Measurements from ENCODE around the gene CCL1. TPM values are rescaled to one million over a fixed set of nuclear protein-coding genes. Genes with fewer than 3 reads are reported as not detected.

Gene CCL1
- total RNA-seq, 1 donor from 2014 or later = not detected

DNA sequence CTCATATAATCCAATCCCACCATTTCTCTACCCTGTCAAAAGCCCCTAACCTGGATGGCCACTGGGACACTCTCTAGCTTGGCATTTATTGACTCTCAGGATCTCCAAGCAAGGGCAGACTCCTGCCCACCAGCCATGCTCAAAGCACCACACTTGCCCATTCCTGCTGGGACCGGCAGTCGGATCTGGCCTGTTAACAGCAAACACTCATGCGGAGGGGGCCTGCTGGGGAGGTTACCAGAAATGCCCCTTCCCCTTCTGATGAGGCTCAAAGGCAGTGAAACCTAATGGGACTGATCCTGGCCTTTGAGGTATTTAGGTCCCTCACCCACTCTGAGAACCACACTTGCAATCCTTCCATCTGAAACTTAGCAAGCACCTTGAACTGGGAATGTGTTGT lies 6.5 kb upstream of the CCL1 start:
- H3K36me3 ChIP-seq (ENCODE audit: insufficient read depth, low read length) = no peaks in the 10 kb centered on the region
- FAIRE-seq = no peak
- H2AFZ ChIP-seq (ENCODE audit: low read depth, low read length) = no peak overlapping the region
- no peak overlapping the region for H3K27ac ChIP-seq (ENCODE audit: low read depth, low read length)
- peaks cover 18% of the 10 kb centered on the region for H3K4me1 Mint-ChIP-seq (ENCODE audit: low read depth, unreplicated experiment)
- H3K4me3 Mint-ChIP-seq (ENCODE audit: unreplicated experiment) = no peak overlapping the region
- no peak for TF ChIP-seq EZH2 (IDR thresholded peaks at IDR 0.05; ENCODE audit: insufficient read depth, low read length)
- TF ChIP-seq, protein P1, sequence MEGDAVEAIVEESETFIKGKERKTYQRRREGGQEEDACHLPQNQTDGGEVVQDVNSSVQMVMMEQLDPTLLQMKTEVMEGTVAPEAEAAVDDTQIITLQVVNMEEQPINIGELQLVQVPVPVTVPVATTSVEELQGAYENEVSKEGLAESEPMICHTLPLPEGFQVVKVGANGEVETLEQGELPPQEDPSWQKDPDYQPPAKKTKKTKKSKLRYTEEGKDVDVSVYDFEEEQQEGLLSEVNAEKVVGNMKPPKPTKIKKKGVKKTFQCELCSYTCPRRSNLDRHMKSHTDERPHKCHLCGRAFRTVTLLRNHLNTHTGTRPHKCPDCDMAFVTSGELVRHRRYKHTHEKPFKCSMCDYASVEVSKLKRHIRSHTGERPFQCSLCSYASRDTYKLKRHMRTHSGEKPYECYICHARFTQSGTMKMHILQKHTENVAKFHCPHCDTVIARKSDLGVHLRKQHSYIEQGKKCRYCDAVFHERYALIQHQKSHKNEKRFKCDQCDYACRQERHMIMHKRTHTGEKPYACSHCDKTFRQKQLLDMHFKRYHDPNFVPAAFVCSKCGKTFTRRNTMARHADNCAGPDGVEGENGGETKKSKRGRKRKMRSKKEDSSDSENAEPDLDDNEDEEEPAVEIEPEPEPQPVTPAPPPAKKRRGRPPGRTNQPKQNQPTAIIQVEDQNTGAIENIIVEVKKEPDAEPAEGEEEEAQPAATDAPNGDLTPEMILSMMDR (IDR thresholded peaks at IDR 0.05; ENCODE audit: insufficient read depth, low read depth, low read length) = no peak
- H3K4me3 ChIP-seq (ENCODE audit: insufficient read depth, low read depth, low read length) = no peak overlapping the region
- DNase-seq (ENCODE audit: low read depth) = no peak
- peaks cover 19% of the 10 kb centered on the region for H3K27me3 Mint-ChIP-seq (ENCODE audit: low read depth, unreplicated experiment)
- no peaks in the 10 kb centered on the region for H3K4me1 ChIP-seq (ENCODE audit: insufficient read depth, low read length)
- no peak overlapping the region for H3K9ac ChIP-seq (ENCODE audit: low read length)
- no peaks in the 10 kb centered on the region for H4K20me1 ChIP-seq (ENCODE audit: insufficient read depth, low read length)
- no peaks in the 10 kb centered on the region for H3K27me3 ChIP-seq (ENCODE audit: insufficient read depth, low read length)
- H3K9me3 ChIP-seq (ENCODE audit: insufficient read depth, low read depth, low read length) = no peaks in the 10 kb centered on the region
- H3K79me2 ChIP-seq (ENCODE audit: insufficient read depth, low read length) = no peaks in the 10 kb centered on the region
- no peak overlapping the region for H3K4me2 ChIP-seq (ENCODE audit: low read length)
- no peaks in the 10 kb centered on the region for H3K36me3 Mint-ChIP-seq (ENCODE audit: low read depth, unreplicated experiment)
- no peaks in the 10 kb centered on the region for H3K9me3 Mint-ChIP-seq (ENCODE audit: unreplicated experiment)
- no peak overlapping the region for H3K27ac Mint-ChIP-seq (ENCODE audit: unreplicated experiment)

DNA sequence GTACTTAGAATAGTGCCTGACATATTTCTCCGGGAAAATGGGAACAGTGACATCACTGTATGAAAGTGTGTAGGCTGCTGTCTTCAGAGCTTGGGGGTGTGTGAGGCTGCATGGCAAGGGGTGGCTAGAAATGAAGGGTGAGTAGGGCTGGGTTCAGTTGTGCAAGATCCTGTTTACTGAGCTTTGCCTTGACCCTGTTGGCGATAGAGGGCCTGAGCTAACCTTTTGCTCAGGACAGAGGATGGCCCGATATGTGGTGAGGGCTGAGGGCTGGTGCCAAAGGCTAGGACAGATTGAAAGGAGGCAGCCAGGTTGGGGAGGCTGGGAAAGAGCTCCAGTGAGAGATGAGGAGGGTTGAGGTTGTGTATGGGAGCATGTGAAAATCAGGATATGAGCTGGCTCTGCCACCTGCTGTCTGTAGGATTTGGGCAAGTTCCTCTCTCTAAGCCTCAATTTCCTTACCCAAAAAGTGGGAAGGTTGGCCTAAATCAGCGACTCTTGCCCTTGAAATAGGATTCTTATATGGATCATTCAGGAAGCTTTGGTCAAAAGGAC lies 6.0 kb upstream of the CCL1 start:
- H3K4me1 ChIP-seq (ENCODE audit: insufficient read depth, low read length) = no peaks in the 10 kb centered on the region
- H3K4me3 ChIP-seq (ENCODE audit: insufficient read depth, low read depth, low read length) = no peak overlapping the region
- no peaks in the 10 kb centered on the region for H3K79me2 ChIP-seq (ENCODE audit: insufficient read depth, low read length)
- Mint-ChIP-seq H3K27me3 (ENCODE audit: low read depth, unreplicated experiment) (peaks cover 23% of the 10 kb centered on the region), H3K27ac (ENCODE audit: unreplicated experiment) (no peak overlapping the region), H3K36me3 (ENCODE audit: low read depth, unreplicated experiment) (no peaks in the 10 kb centered on the region), H3K4me3 (ENCODE audit: unreplicated experiment) (no peak overlapping the region), H3K9me3 (ENCODE audit: unreplicated experiment) (no peaks in the 10 kb centered on the region), H3K4me1 (ENCODE audit: low read depth, unreplicated experiment) (peaks cover 18% of the 10 kb centered on the region)
- H3K27ac ChIP-seq (ENCODE audit: low read depth, low read length) = no peak overlapping the region
- no peak overlapping the region for H3K9ac ChIP-seq (ENCODE audit: low read length)
- H3K36me3 ChIP-seq (ENCODE audit: insufficient read depth, low read length) = no peaks in the 10 kb centered on the region
- DNase-seq (ENCODE audit: low read depth) = no peak
- H3K9me3 ChIP-seq (ENCODE audit: insufficient read depth, low read depth, low read length) = no peaks in the 10 kb centered on the region
- TF ChIP-seq EZH2 (IDR thresholded peaks at IDR 0.05; ENCODE audit: insufficient read depth, low read length) = no peak
- TF ChIP-seq, protein P1 (IDR thresholded peaks at IDR 0.05; ENCODE audit: insufficient read depth, low read depth, low read length) = no peak
- H4K20me1 ChIP-seq (ENCODE audit: insufficient read depth, low read length) = no peaks in the 10 kb centered on the region
- FAIRE-seq = no peak
- no peak overlapping the region for H3K4me2 ChIP-seq (ENCODE audit: low read length)
- H2AFZ ChIP-seq (ENCODE audit: low read depth, low read length) = no peak overlapping the region
- no peaks in the 10 kb centered on the region for H3K27me3 ChIP-seq (ENCODE audit: insufficient read depth, low read length)

DNA sequence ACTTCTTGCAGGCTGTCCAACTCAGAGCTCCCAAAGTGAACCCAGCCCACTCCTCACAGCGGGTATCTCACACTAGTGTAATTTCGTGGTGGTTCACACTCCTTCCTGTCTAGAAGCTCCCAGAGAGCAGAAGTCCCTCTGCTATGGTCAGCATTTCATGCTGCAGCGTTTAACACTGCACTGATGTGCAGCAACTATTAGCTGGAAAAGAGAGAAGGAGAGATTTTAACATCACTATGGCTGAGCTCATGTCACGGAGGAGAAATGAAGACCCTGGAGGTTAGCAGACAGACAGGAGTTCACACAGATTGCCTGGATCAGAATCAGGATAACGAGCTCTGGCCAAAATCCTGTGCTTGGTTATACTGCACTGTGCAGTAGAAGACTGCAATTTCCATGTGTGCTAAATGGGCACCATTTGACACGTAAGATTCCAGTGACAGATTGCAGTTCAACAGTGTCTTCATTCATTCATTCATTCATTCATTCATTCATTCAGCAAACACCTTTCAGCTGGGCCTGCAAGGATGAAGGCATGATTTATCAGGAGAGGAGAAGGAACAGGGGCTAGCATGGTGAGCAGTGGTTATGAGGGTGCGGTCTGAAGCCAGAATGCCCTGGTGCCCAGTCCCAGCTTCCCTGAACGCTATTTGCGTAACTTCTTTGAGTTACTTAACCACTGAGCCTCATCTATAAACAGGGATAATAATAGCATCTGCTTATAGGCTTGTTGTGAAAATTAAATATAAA lies 5.3 kb upstream of the CCL1 start:
- Histone ChIP-seq H4K20me1 (ENCODE audit: insufficient read depth, low read length) (no peaks in the 10 kb centered on the region), H3K27ac (ENCODE audit: low read depth, low read length) (no peak overlapping the region), H3K9ac (ENCODE audit: low read length) (no peak overlapping the region), H3K4me3 (ENCODE audit: insufficient read depth, low read depth, low read length) (no peak overlapping the region), H3K36me3 (ENCODE audit: insufficient read depth, low read length) (no peaks in the 10 kb centered on the region), H3K79me2 (ENCODE audit: insufficient read depth, low read length) (no peaks in the 10 kb centered on the region), H3K27me3 (ENCODE audit: insufficient read depth, low read length) (no peaks in the 10 kb centered on the region), H3K9me3 (ENCODE audit: insufficient read depth, low read depth, low read length) (no peaks in the 10 kb centered on the region), H2AFZ (ENCODE audit: low read depth, low read length) (no peak overlapping the region), H3K4me2 (ENCODE audit: low read length) (no peak overlapping the region), H3K4me1 (ENCODE audit: insufficient read depth, low read length) (no peaks in the 10 kb centered on the region)
- Mint-ChIP-seq H3K36me3 (ENCODE audit: low read depth, unreplicated experiment) (no peaks in the 10 kb centered on the region), H3K9me3 (ENCODE audit: unreplicated experiment) (no peaks in the 10 kb centered on the region), H3K27ac (ENCODE audit: unreplicated experiment) (no peak overlapping the region), H3K4me1 (ENCODE audit: low read depth, unreplicated experiment) (peaks cover 18% of the 10 kb centered on the region), H3K4me3 (ENCODE audit: unreplicated experiment) (no peak overlapping the region), H3K27me3 (ENCODE audit: low read depth, unreplicated experiment) (peaks cover 21% of the 10 kb centered on the region)
- FAIRE-seq (no peak), DNase-seq (ENCODE audit: low read depth) (no peak)
- TF ChIP-seq EZH2 (IDR thresholded peaks at IDR 0.05; ENCODE audit: insufficient read depth, low read length) = no peak
- TF ChIP-seq, protein P1 (IDR thresholded peaks at IDR 0.05; ENCODE audit: insufficient read depth, low read depth, low read length) = no peak

Data from astrocyte (in vitro differentiated cells and primary cell).